Nephron progenitor cell (in vitro differentiated cells): ENCODE data around the gene GRAMD2B.

Source experiments
- DNase-seq: peaks from one replicate; pipeline ENCODE4 v3.0.0; 2021
- H3K27ac Mint-ChIP-seq: 2 replicates; pipeline ENCODE4 v1.8.0; 2021; ENCODE audit warnings: mild to moderate bottlenecking, moderate library complexity, mixed read lengths
- H3K27me3 Mint-ChIP-seq: 2 replicates; pipeline ENCODE4 v1.8.0; 2021; ENCODE audit warnings: mild to moderate bottlenecking, low read depth, mixed read lengths; ENCODE audit not compliant: poor library complexity
- H3K36me3 Mint-ChIP-seq: 2 replicates; pipeline ENCODE4 v1.8.0; 2021; ENCODE audit warnings: low read depth, mixed read lengths
- H3K4me1 Mint-ChIP-seq: 2 replicates; pipeline ENCODE4 v1.8.0; 2021; ENCODE audit warnings: mixed read lengths
- H3K4me3 Mint-ChIP-seq: 2 replicates; pipeline ENCODE4 v1.8.0; 2021; ENCODE audit warnings: mild to moderate bottlenecking, moderate library complexity, mixed read lengths
- H3K9me3 Mint-ChIP-seq: 2 replicates; pipeline ENCODE4 v1.8.0; 2021; ENCODE audit warnings: mild to moderate bottlenecking, moderate library complexity, mixed read lengths
- TF ChIP-seq, protein P1 (sequence below): fragments of 200-600 bp; sonication (generic); IDR thresholded peaks from 2 replicates; pipeline ENCODE4 v1.5.0; 2021; ENCODE audit warnings: antibody characterized with exemption

Gene GRAMD2B

DNA sequence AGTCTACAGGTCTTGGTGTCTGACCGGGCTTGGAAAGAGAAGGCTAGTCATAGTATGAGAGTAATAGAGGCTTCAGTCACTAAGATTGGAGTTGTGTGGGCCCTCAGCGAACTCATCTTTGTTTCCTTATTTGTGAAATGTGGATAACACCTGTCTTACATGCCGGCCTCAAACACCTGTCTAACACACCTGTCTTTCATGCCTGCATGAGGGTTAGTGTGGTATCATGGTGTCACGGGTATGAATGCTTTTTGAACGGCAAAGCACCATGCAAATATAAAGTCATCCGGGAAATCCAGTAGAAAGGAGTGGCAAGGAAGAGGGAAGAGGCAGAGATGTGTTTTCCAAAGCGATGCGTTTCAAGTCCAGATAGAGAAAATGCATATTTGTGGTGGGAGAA lies 25.5 kb downstream of the GRAMD2B start:
- H3K27ac Mint-ChIP-seq, result no peak overlapping the region
- H3K27me3 Mint-ChIP-seq, result no peaks in the 10 kb centered on the region
- no peaks in the 10 kb centered on the region for H3K9me3 Mint-ChIP-seq
- no peak for DNase-seq
- H3K4me3 Mint-ChIP-seq, result no peak overlapping the region
- TF ChIP-seq, protein P1, sequence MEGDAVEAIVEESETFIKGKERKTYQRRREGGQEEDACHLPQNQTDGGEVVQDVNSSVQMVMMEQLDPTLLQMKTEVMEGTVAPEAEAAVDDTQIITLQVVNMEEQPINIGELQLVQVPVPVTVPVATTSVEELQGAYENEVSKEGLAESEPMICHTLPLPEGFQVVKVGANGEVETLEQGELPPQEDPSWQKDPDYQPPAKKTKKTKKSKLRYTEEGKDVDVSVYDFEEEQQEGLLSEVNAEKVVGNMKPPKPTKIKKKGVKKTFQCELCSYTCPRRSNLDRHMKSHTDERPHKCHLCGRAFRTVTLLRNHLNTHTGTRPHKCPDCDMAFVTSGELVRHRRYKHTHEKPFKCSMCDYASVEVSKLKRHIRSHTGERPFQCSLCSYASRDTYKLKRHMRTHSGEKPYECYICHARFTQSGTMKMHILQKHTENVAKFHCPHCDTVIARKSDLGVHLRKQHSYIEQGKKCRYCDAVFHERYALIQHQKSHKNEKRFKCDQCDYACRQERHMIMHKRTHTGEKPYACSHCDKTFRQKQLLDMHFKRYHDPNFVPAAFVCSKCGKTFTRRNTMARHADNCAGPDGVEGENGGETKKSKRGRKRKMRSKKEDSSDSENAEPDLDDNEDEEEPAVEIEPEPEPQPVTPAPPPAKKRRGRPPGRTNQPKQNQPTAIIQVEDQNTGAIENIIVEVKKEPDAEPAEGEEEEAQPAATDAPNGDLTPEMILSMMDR, result no peak
- H3K4me1 Mint-ChIP-seq, result peaks cover 63% of the 10 kb centered on the region
- H3K36me3 Mint-ChIP-seq, result peaks cover 16% of the 10 kb centered on the region

DNA sequence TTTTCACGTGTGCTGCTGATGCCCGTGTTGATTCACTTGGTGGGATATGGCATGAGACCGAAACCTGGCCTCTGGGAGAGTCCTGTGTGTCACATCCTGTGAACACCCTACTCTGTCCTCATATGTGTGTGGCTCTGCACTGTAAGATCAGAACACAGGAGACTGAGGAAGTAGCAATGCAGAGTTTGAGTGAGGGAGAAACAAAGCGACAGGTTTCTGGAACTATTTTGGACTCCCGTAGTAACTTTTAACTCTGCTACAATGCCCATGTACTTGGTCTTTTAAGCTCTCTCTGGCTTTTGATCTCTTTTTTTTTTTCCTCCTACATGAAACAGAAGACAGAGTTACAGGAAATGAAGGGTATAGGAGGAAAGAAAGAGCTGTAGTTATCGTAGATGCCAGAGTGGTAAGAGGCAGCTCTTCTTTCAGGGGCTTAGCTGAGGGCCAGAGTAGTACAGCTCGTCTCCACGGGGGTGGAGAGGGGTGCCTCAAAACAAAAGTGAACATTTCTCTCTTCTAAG lies 26.6 kb downstream of the GRAMD2B start:
- DNase-seq, result no peak
- H3K4me3 Mint-ChIP-seq, result no peak overlapping the region
- no peaks in the 10 kb centered on the region for H3K9me3 Mint-ChIP-seq
- peak overlapping the region; percentile 85 for H3K27ac Mint-ChIP-seq
- H3K36me3 Mint-ChIP-seq, result peaks cover 20% of the 10 kb centered on the region
- H3K4me1 Mint-ChIP-seq, result peaks cover 64% of the 10 kb centered on the region
- TF ChIP-seq, protein P1, result no peak
- H3K27me3 Mint-ChIP-seq, result peaks cover under 1% of the 10 kb centered on the region

DNA sequence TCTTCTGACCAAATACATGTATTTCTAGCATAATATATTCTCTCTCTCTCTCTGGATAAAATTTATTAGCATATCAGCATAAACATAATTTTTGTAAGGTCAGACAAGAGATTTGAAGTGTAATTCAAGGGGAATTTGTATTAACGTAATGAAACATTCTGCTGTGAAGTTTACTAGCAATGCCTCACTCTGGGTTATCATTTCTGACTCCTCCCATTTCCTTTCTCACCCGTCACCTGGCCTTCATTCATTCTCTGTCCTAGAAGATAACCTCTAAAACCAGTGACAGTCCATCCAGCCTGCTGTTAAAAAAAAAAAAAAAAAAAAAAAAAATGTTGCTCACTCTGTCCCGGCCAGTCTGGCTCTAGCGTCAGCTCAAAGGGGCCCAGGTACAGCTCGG lies 27.1 kb downstream of the GRAMD2B start:
- TF ChIP-seq, protein P1, result no peak
- Mint-ChIP-seq H3K4me1 (peaks cover 64% of the 10 kb centered on the region), H3K27me3 (peaks cover 5% of the 10 kb centered on the region), H3K27ac (peak overlapping the region; percentile 85), H3K36me3 (peaks cover 20% of the 10 kb centered on the region), H3K4me3 (no peak overlapping the region), H3K9me3 (no peaks in the 10 kb centered on the region)
- DNase-seq, result no peak

DNA sequence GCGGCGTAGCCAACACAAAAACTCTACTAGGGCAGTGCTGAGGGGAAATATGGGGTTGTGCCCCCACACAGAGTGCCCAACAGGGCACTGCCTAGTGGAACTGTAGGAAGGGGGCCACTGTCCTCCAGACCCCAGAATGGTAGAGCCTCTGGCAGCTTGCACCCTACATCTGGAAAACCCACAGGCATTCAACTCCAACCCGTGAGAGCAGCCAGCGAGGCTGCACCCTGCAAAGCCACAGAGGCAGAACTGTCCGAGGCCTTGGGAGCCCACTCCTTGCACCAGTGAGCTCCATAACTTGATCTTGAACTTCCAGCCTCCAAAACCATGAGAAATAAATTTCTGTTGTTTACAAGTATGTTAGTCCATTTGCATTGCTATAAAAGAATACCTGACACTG lies 27.7 kb downstream of the GRAMD2B start:
- TF ChIP-seq, protein P1, result no peak
- H3K4me3 Mint-ChIP-seq, result no peak overlapping the region
- H3K4me1 Mint-ChIP-seq, result peaks cover 59% of the 10 kb centered on the region
- DNase-seq, result no peak
- no peaks in the 10 kb centered on the region for H3K9me3 Mint-ChIP-seq
- H3K27me3 Mint-ChIP-seq, result peaks cover 5% of the 10 kb centered on the region
- no peak overlapping the region for H3K27ac Mint-ChIP-seq
- H3K36me3 Mint-ChIP-seq, result peaks cover 20% of the 10 kb centered on the region

DNA sequence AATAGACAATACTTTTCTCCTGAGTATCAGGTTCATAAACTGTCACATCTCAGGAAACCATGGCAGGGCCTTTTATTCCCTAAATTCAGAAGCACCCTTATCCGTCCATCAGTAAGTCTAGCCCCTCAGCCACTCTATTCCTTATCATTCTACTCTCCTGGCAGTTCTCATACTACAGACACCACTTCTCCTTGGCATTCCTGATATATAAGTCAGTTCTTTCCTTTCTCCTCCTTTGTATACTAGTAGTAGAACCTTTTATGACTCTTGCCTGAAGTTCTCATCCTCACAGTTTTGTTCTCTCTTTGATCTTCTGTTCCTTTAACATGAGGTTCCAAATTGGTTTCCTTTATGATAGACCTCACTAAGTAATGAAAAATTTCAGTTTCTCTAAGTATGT lies 29.3 kb downstream of the GRAMD2B start:
- H3K4me1 Mint-ChIP-seq, result peaks cover 47% of the 10 kb centered on the region

DNA sequence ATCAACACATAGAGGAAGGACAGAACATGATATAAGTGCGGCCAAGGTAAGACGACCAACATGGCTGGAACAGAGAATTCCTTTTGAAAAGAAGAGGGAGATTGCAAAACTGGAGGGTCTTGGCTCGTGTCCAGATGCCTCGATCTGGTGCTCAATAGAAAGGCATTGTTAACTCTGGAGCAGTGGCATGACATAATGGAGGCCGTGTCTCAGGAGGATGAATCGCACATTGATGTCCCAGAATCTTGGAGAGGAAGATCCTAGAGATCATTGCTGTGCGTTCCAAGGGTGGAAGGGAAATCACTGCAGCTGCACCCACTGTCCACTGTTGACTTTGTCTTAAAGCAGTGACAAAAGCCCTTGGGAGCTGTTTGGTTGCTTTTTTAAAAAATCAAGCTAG lies 30.9 kb downstream of the GRAMD2B start:
- DNase-seq, result no peak
- H3K27ac Mint-ChIP-seq, result no peak overlapping the region
- H3K36me3 Mint-ChIP-seq, result peaks cover 25% of the 10 kb centered on the region
- H3K4me3 Mint-ChIP-seq, result no peak overlapping the region
- H3K27me3 Mint-ChIP-seq, result peaks cover 15% of the 10 kb centered on the region
- peaks cover 37% of the 10 kb centered on the region for H3K4me1 Mint-ChIP-seq
- H3K9me3 Mint-ChIP-seq, result no peaks in the 10 kb centered on the region
- TF ChIP-seq, protein P1, result no peak

More for the DNA sequence above, 29.3 kb downstream of the GRAMD2B start:
- H3K36me3 Mint-ChIP-seq, result peaks cover 22% of the 10 kb centered on the region
- H3K27ac Mint-ChIP-seq, result no peak overlapping the region
- peaks cover 12% of the 10 kb centered on the region for H3K27me3 Mint-ChIP-seq
- TF ChIP-seq, protein P1, result no peak
- H3K9me3 Mint-ChIP-seq, result no peaks in the 10 kb centered on the region
- H3K4me3 Mint-ChIP-seq, result no peak overlapping the region
- DNase-seq, result no peak
